Endothelial cell of umbilical vein (primary cell): ENCODE results near the gene CAPN1. TPM values are rescaled to one million over a fixed set of nuclear protein-coding genes. Genes with fewer than 3 reads are reported as not detected.

Experiments
- BruUV-seq: library from RNA; stranded (reverse); fragments of 400-500 nt; replicated peaks from 2 replicates; lab custom pipeline; 2021; lab: Mats Ljungman, UMichigan
- CTCF ChIA-PET: fragments of 300-600, 350-600 bp; sonication (Branson Sonifier 250); formaldehyde crosslinking; loops from one replicate; lab custom pipeline; 2021; ENCODE audit warnings: antibody characterized with exemption, inconsistent platforms; lab: Charles Lee
- POLR2A ChIA-PET: fragments of 300-600, 350-600 bp; sonication (Branson Sonifier 250); formaldehyde crosslinking; loops from one replicate; lab custom pipeline; 2021; ENCODE audit warnings: antibody characterized with exemption, inconsistent platforms; lab: Charles Lee
- DNase-seq: peaks from one replicate; pipeline ENCODE4 v3.0.0-alpha.2; 2011; ENCODE audit warnings: low read depth, low spot score
- FAIRE-seq: peaks from 2 replicates; lab custom pipeline; 2011; peaks lifted over from hg19 to GRCh38; lab: Jason Lieb, UNC
- H2AFZ ChIP-seq: 2 replicates; pipeline ENCODE4 v1.6.0; 2012; ENCODE audit warnings: low read depth, low read length, control low read depth, inconsistent platforms
- H3K27ac ChIP-seq: 2 replicates; pipeline ENCODE4 v1.5.1; 2011; ENCODE audit warnings: low read depth, mild to moderate bottlenecking, control low read depth, low read length, moderate library complexity; ENCODE audit not compliant: insufficient read depth
- H3K27me3 ChIP-seq, 2 experiments: 2 replicates each; pipeline versions ENCODE4 v1.6.0 to v1.6.1; 2011; ENCODE audit warnings: low read length in 2 of 2, mixed read lengths in 1 of 2; ENCODE audit not compliant: control insufficient read depth in 2 of 2, insufficient read depth in 2 of 2
- H3K36me3 ChIP-seq, 2 experiments: 2 replicates in 1 of 2; 3 replicates in 1 of 2; pipeline ENCODE4 v1.5.1; 2011; ENCODE audit warnings: low read length in 2 of 2, mild to moderate bottlenecking in 1 of 2, moderate library complexity in 1 of 2; ENCODE audit not compliant: control insufficient read depth in 2 of 2, insufficient read depth in 2 of 2; ENCODE audit errors: extremely low read depth in 1 of 2
- H3K4me1 ChIP-seq: 3 replicates; pipeline ENCODE4 v1.5.1; 2011; ENCODE audit warnings: mild to moderate bottlenecking, low read length; ENCODE audit not compliant: control insufficient read depth, insufficient read depth; ENCODE audit errors: extremely low read depth
- H3K4me2 ChIP-seq: 2 replicates; pipeline ENCODE4 v1.6.1; 2011; ENCODE audit warnings: low read length, control low read depth, mixed read lengths; ENCODE audit not compliant: insufficient read depth
- H3K4me3 ChIP-seq, 3 experiments: fragments of 200-600 bp in 1 of 3; sonication (generic), shearing (Covaris generic) in 1 of 3; replicated peaks in 1 of 3; 2 replicates each; pipeline ENCODE4 v1.5.1; 2011 to 2016; ENCODE audit warnings: control low read depth in 3 of 3, low read length in 3 of 3, mild to moderate bottlenecking in 2 of 3, inconsistent platforms in 1 of 3, low read depth in 1 of 3, moderate library complexity in 1 of 3; ENCODE audit not compliant: insufficient read depth in 1 of 3
- H3K79me2 ChIP-seq: 2 replicates; pipeline ENCODE4 v1.6.0; 2012; ENCODE audit warnings: low read length, inconsistent platforms; ENCODE audit not compliant: control insufficient read depth, insufficient read depth
- H3K9ac ChIP-seq: replicated peaks from 2 replicates; pipeline ENCODE3; 2011; ENCODE audit warnings: low read length, control low read depth; ENCODE audit not compliant: insufficient read depth; ENCODE audit errors: extremely low read depth
- H3K9me1 ChIP-seq: replicated peaks from 3 replicates; pipeline ENCODE4 v1.6.0; 2011; ENCODE audit warnings: mild to moderate bottlenecking, low read length; ENCODE audit not compliant: control insufficient read depth, insufficient read depth; ENCODE audit errors: extremely low read depth
- H3K9me3 ChIP-seq: replicated peaks from 2 replicates; pipeline ENCODE4 v1.5.1; 2012; ENCODE audit warnings: low read length, inconsistent platforms; ENCODE audit not compliant: control insufficient read depth, insufficient read depth
- H4K20me1 ChIP-seq: replicated peaks from 2 replicates; pipeline ENCODE3; 2011; ENCODE audit warnings: mild to moderate bottlenecking, low read length; ENCODE audit not compliant: control insufficient read depth, insufficient read depth; ENCODE audit errors: extremely low read depth
- CTCF ChIP-seq, 2 donors: IDR thresholded peaks; 1 replicate in 1 of 2; 2 replicates in 1 of 2; pipeline ENCODE4 v1.5.1; 2011; ENCODE audit warnings: low read length in 2 of 2, mild to moderate bottlenecking in 2 of 2, moderate library complexity in 2 of 2, control low read depth in 1 of 2, inconsistent platforms in 1 of 2, low read depth in 1 of 2; ENCODE audit not compliant: insufficient read depth in 1 of 2; ENCODE audit errors: extremely low read depth in 1 of 2
- EZH2 ChIP-seq: IDR thresholded peaks from 2 replicates; pipeline ENCODE4 v1.6.1; 2012; ENCODE audit warnings: borderline replicate concordance, low read depth, mild to moderate bottlenecking, moderate library complexity, low read length, inconsistent platforms; ENCODE audit not compliant: severe bottlenecking
- FOS ChIP-seq: IDR thresholded peaks from 2 replicates; pipeline ENCODE4 v1.6.1; 2011; ENCODE audit warnings: mild to moderate bottlenecking, low read length, moderate library complexity, borderline replicate concordance; ENCODE audit not compliant: insufficient read depth
- GATA2 ChIP-seq: IDR thresholded peaks from 2 replicates; pipeline ENCODE4 v1.7.0; 2011; ENCODE audit warnings: low read depth, mild to moderate bottlenecking, moderate library complexity, mixed read lengths, low read length; ENCODE audit not compliant: insufficient read length, insufficient read depth
- JUN ChIP-seq: IDR thresholded peaks from 2 replicates; pipeline ENCODE4 v1.6.1; 2011; ENCODE audit warnings: borderline replicate concordance, low read depth; ENCODE audit not compliant: insufficient read length, insufficient read depth
- MAX ChIP-seq: IDR thresholded peaks from 2 replicates; pipeline ENCODE4 v1.6.1; 2011; ENCODE audit not compliant: insufficient read depth, insufficient read length
- MYC ChIP-seq: IDR thresholded peaks from one replicate; pipeline ENCODE4 v1.6.1; 2011; ENCODE audit warnings: mild to moderate bottlenecking, low read depth, low read length
- POLR2A ChIP-seq: IDR thresholded peaks from 2 replicates; pipeline ENCODE4 v1.6.1; 2012; ENCODE audit warnings: low read depth, mild to moderate bottlenecking, control low read depth, low read length
- POLR2AphosphoS5 ChIP-seq: IDR thresholded peaks from 2 replicates; pipeline ENCODE4 v1.6.1; 2012; ENCODE audit warnings: low read depth, mild to moderate bottlenecking, control low read depth, low read length, moderate library complexity; ENCODE audit not compliant: insufficient read depth
- dilution Hi-C: fragments of 300-500 bp; cut with MboI; formaldehyde crosslinking; loops from one replicate; pipeline ENCODE4 v1.15.0; 2019; ENCODE audit warnings: low sequenced_read_pairs; ENCODE audit not compliant: extremely low pct_ligation_motif_present
- intact Hi-C: fragments of 100-400 bp; cut with micrococcal nuclease; formaldehyde crosslinking; loops from one replicate; pipeline ENCODE4 v1.10.0; 2022
- polyA plus RNA-seq, 4 experiments: library from polyadenylated mRNA; depleted of rRNA in 3 of 4; stranded (reverse) in 3 of 4; unstranded in 1 of 4; fragments of >200 nt; gene quantifications; 2 replicates each; pipeline versions ENCODE4 v1.2.1 to v1.2.3, GENCODE V29; 2011 to 2012; ENCODE audit warnings: missing spikeins in 1 of 4
- total RNA-seq: library from RNA; stranded (reverse); gene quantifications from 2 replicates; pipeline ENCODE4 v1.2.3, GENCODE V29; 2021

CAPN1 gene
- total and polyA plus RNA-seq, 2 donors (not counting 3 experiments of a cell fraction or from before 2014, with no cell fraction given): 217 to 218 TPM

GRCh38 chr11:65147352-65148075 is 34.2 kb upstream of the CAPN1 start:
- H3K36me3 ChIP-seq: no peaks in the 10 kb centered on the region
- H3K4me2 ChIP-seq: no peak overlapping the region
- BruUV-seq: no TSS peak
- DNase-seq (no peak), FAIRE-seq (no peak)
- peaks cover 4 to 6% of the 10 kb centered on the region in 2 experiments for H3K27me3 ChIP-seq
- H3K4me1 ChIP-seq: peaks cover 7% of the 10 kb centered on the region
- intact Hi-C loops (no loop called here), dilution Hi-C loops (no loop called here)
- H3K9me3 ChIP-seq: no peaks in the 10 kb centered on the region
- no peak overlapping the region for H3K27ac ChIP-seq
- no peaks in the 10 kb centered on the region for H4K20me1 ChIP-seq
- H3K9me1 ChIP-seq: no peaks in the 10 kb centered on the region
- no peaks in the 10 kb centered on the region for H3K79me2 ChIP-seq
- no peak for TF ChIP-seq JUN
- no peak for TF ChIP-seq EZH2
- no peak for TF ChIP-seq POLR2A
- no peak for TF ChIP-seq POLR2AphosphoS5
- TF ChIP-seq GATA2: no peak
- no peak for TF ChIP-seq MYC
- no peak for TF ChIP-seq MAX
- TF ChIP-seq FOS: no peak
- TF ChIP-seq CTCF (IDR thresholded peaks at IDR 0.05; ENCODE audit: extremely low read depth in 1 of 2, insufficient read depth in 1 of 2, low read depth in 1 of 2, low read length in 2 of 2): no peak
- no peak overlapping the region for H3K4me3 ChIP-seq
- H2AFZ ChIP-seq: no peak overlapping the region
- POLR2A ChIA-PET: no interaction called here
- H3K9ac ChIP-seq: no peak overlapping the region
- CTCF ChIA-PET: interaction anchor here (0.9 kb wide), 1 partner anchor 21 kb away, joined by 3 read pairs; no protein-coding TSS in a partner anchor
